ENCODE results near the gene C16orf96. TPM values are rescaled to one million over a fixed set of nuclear protein-coding genes. Genes with fewer than 3 reads are reported as not detected.

C16orf96 gene
- total and polyA plus RNA-seq, 4 donors, result 0.06 to 0.25 (median 0.08) TPM

DNA sequence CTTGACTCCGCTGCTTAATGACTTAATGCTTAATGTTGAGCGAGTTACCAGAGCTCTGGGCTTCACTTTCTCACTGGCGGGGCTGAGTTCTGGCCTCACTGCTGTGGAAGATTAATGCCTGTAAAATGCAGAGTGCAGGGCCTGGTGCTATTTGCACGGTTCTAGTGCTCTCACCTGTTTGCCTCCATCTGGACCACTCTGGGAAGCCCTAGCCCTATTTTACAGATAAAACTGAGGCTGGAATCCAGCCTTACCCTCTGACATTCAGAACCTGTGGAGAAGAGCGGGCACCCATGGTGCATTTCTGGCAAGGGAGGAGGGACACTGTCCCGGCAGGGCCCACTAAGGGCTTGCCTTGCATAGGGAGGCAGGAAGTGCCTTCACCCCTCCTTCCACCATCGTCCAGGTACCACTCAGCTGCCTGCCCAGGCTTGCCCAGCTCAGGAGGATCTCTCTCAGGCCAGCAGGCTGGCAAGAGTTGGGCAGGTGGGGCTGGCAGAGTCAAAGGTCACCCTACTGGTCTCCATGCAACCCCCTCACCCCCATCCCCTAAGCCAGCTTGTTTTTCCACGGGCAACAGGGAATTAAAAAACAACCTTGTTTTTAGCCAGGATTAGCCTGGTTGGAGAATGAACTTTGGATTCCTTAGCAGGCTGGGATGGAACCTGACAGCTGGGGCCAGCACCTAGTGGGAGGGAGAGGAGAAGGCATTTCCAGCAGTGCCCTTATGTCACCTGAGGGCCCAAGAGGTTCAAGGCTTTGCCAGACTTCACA is 62.7 kb downstream of the C16orf96 start (continued):
- peak; percentile 23 for TF ChIP-seq CTCF (IDR thresholded peaks at IDR 0.05; ENCODE audit: low read depth, low read length, missing input control)
- no peak for TF ChIP-seq GABPA (IDR thresholded peaks at IDR 0.05 in 1 of 2, conservative IDR thresholded peaks at IDR 0.05 in 1 of 2)
- peak; percentile 57 for TF ChIP-seq YY1 (IDR thresholded peaks at IDR 0.05)
- peak; percentile 85 to 90 for TF ChIP-seq HNF4A (conservative IDR thresholded peaks at IDR 0.05)
- TF ChIP-seq, protein P1, sequence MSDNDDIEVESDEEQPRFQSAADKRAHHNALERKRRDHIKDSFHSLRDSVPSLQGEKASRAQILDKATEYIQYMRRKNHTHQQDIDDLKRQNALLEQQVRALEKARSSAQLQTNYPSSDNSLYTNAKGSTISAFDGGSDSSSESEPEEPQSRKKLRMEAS (IDR thresholded peaks at IDR 0.05), result peak; percentile 36
- TF ChIP-seq NR2F2 (IDR thresholded peaks at IDR 0.05), result peak; percentile 78
- peak in 1 of 2 donors; percentile 48 for TF ChIP-seq JUND (IDR thresholded peaks at IDR 0.05)
- no peak for TF ChIP-seq TAF1 (conservative IDR thresholded peaks at IDR 0.05)
- TF ChIP-seq FOXA2 (IDR thresholded peaks at IDR 0.05), result no peak
- TF ChIP-seq SP1 (IDR thresholded peaks at IDR 0.05), result peak; percentile 97
- peak; percentile 83 for TF ChIP-seq HNF4G (IDR thresholded peaks at IDR 0.05)

- no peak for DNase-seq (ENCODE audit: low spot score)
- no peak overlapping the region for H3K4me3 ChIP-seq (ENCODE audit: low read depth in 1 of 3, low read length in 3 of 3)
- WGBS, result 87% methylated on average over 7 of the region's 7 CpGs
- peak overlapping the region in 1 of 2 donors; percentile 33 for H3K9ac ChIP-seq (ENCODE audit: low read depth in 1 of 2, low read length in 2 of 2)
- H3K27me3 ChIP-seq (ENCODE audit: control insufficient read depth in 4 of 4, insufficient read depth in 4 of 4, low read length in 3 of 4), result no peaks in the 10 kb centered on the region
- peaks cover 0 to 3% (median under 1%) of the 10 kb centered on the region in 4 donors for H3K36me3 ChIP-seq (ENCODE audit: control insufficient read depth in 4 of 4, insufficient read depth in 3 of 4, low read depth in 1 of 4, low read length in 3 of 4)
- peak overlapping the region; percentile 95 to 98 for H3K27ac ChIP-seq (ENCODE audit: low read depth in 1 of 2, low read length in 2 of 2)
- H3K4me1 ChIP-seq (ENCODE audit: control insufficient read depth in 4 of 4, insufficient read depth in 4 of 4, low read length in 3 of 4), result peaks cover 11 to 42% (median 36%) of the 10 kb centered on the region in 4 donors
- no peaks in the 10 kb centered on the region for H3K9me3 ChIP-seq (ENCODE audit: control insufficient read depth in 4 of 4, low read length in 3 of 4)
- no peak for TF ChIP-seq NR2F2 (IDR thresholded peaks at IDR 0.05)
- no peak for TF ChIP-seq GABPA (IDR thresholded peaks at IDR 0.05 in 1 of 2, conservative IDR thresholded peaks at IDR 0.05 in 1 of 2)
- no peak for TF ChIP-seq TAF1 (conservative IDR thresholded peaks at IDR 0.05)
- no peak for TF ChIP-seq FOXA1 (IDR thresholded peaks at IDR 0.05)
- TF ChIP-seq ATF3 (IDR thresholded peaks at IDR 0.05), result no peak
- no peak for TF ChIP-seq RAD21 (IDR thresholded peaks at IDR 0.05)
- no peak for TF ChIP-seq RXRA (IDR thresholded peaks at IDR 0.05)
- TF ChIP-seq, protein P2, sequence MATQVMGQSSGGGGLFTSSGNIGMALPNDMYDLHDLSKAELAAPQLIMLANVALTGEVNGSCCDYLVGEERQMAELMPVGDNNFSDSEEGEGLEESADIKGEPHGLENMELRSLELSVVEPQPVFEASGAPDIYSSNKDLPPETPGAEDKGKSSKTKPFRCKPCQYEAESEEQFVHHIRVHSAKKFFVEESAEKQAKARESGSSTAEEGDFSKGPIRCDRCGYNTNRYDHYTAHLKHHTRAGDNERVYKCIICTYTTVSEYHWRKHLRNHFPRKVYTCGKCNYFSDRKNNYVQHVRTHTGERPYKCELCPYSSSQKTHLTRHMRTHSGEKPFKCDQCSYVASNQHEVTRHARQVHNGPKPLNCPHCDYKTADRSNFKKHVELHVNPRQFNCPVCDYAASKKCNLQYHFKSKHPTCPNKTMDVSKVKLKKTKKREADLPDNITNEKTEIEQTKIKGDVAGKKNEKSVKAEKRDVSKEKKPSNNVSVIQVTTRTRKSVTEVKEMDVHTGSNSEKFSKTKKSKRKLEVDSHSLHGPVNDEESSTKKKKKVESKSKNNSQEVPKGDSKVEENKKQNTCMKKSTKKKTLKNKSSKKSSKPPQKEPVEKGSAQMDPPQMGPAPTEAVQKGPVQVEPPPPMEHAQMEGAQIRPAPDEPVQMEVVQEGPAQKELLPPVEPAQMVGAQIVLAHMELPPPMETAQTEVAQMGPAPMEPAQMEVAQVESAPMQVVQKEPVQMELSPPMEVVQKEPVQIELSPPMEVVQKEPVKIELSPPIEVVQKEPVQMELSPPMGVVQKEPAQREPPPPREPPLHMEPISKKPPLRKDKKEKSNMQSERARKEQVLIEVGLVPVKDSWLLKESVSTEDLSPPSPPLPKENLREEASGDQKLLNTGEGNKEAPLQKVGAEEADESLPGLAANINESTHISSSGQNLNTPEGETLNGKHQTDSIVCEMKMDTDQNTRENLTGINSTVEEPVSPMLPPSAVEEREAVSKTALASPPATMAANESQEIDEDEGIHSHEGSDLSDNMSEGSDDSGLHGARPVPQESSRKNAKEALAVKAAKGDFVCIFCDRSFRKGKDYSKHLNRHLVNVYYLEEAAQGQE (IDR thresholded peaks at IDR 0.05), result no peak
These were observed 67.5 kb downstream of the C16orf96 start for GRCh38 chr16:4623593-4623992.

All from liver (tissue), 9 donors.